ENCODE data around the gene TMEM53.

TMEM53 gene

GRCh38 chr1:44649788-44650158, 24.5 kb downstream of the TMEM53 start:
- Histone ChIP-seq H3K36me3 (ENCODE audit: low read length) (no peaks in the 10 kb centered on the region), H3K9ac (ENCODE audit: low read length) (no peak overlapping the region), H4K20me1 (ENCODE audit: low read depth, low read length) (no peaks in the 10 kb centered on the region), H3K9me3 (ENCODE audit: insufficient read depth, low read length) (no peaks in the 10 kb centered on the region), H3K27me3 (ENCODE audit: low read length) (no peaks in the 10 kb centered on the region), H3K27ac (ENCODE audit: low read depth, low read length) (no peak overlapping the region), H3K4me3 (ENCODE audit: insufficient read depth, low read length, poor library complexity, severe bottlenecking) (no peak overlapping the region), H2AFZ (ENCODE audit: low read depth, low read length, severe bottlenecking) (no peak overlapping the region), H3K9me2 (replicated peaks; ENCODE audit: insufficient read depth, low read length) (no peaks in the 10 kb centered on the region), H3F3A (ENCODE audit: insufficient read depth) (0 out of 2 replicates have a peak, but pooled peaks cover 8% of the 10 kb centered on the region), H3K79me2 (ENCODE audit: insufficient read depth, low read length) (no peaks in the 10 kb centered on the region), H3K4me2 (ENCODE audit: low read depth, low read length, poor library complexity, severe bottlenecking) (no peak overlapping the region)
- TF ChIP-seq CTCF (IDR thresholded peaks at IDR 0.05; ENCODE audit: insufficient read depth, low read length, poor library complexity, severe bottlenecking): no peak
- no peak for TF ChIP-seq EZH2phosphoT487 (conservative IDR thresholded peaks at IDR 0.05; ENCODE audit: low read length)

GRCh38 chr1:44648529-44649250, 25.6 kb downstream of the TMEM53 start:
- no peak overlapping the region for H3K27ac ChIP-seq (ENCODE audit: low read depth, low read length)
- no peaks in the 10 kb centered on the region for H3K36me3 ChIP-seq (ENCODE audit: low read length)
- H3K4me3 ChIP-seq (ENCODE audit: insufficient read depth, low read length, poor library complexity, severe bottlenecking): no peak overlapping the region
- no peak overlapping the region for H2AFZ ChIP-seq (ENCODE audit: low read depth, low read length, severe bottlenecking)
- H3K9me3 ChIP-seq (ENCODE audit: insufficient read depth, low read length): no peaks in the 10 kb centered on the region
- 0 out of 2 replicates have a peak, but pooled peaks cover 8% of the 10 kb centered on the region for H3F3A ChIP-seq (ENCODE audit: insufficient read depth)
- H3K9ac ChIP-seq (ENCODE audit: low read length): no peak overlapping the region
- no peak for TF ChIP-seq CTCF (IDR thresholded peaks at IDR 0.05; ENCODE audit: insufficient read depth, low read length, poor library complexity, severe bottlenecking)
- no peak for TF ChIP-seq EZH2phosphoT487 (conservative IDR thresholded peaks at IDR 0.05; ENCODE audit: low read length)
- no peaks in the 10 kb centered on the region for H3K27me3 ChIP-seq (ENCODE audit: low read length)
- no peak overlapping the region for H3K4me2 ChIP-seq (ENCODE audit: low read depth, low read length, poor library complexity, severe bottlenecking)
- H4K20me1 ChIP-seq (ENCODE audit: low read depth, low read length): no peaks in the 10 kb centered on the region
- H3K79me2 ChIP-seq (ENCODE audit: insufficient read depth, low read length): no peaks in the 10 kb centered on the region
- H3K9me2 ChIP-seq (replicated peaks; ENCODE audit: insufficient read depth, low read length): no peaks in the 10 kb centered on the region

GRCh38 chr1:44647896-44648295, 26.4 kb downstream of the TMEM53 start:
- no peaks in the 10 kb centered on the region for H4K20me1 ChIP-seq (ENCODE audit: low read depth, low read length)
- no peaks in the 10 kb centered on the region for H3K79me2 ChIP-seq (ENCODE audit: insufficient read depth, low read length)
- 0 out of 2 replicates have a peak, but pooled peaks cover 8% of the 10 kb centered on the region for H3F3A ChIP-seq (ENCODE audit: insufficient read depth)
- no peak overlapping the region for H3K9ac ChIP-seq (ENCODE audit: low read length)
- TF ChIP-seq EZH2phosphoT487 (conservative IDR thresholded peaks at IDR 0.05; ENCODE audit: low read length): no peak
- no peak for TF ChIP-seq CTCF (IDR thresholded peaks at IDR 0.05; ENCODE audit: insufficient read depth, low read length, poor library complexity, severe bottlenecking)
- H3K36me3 ChIP-seq (ENCODE audit: low read length): no peaks in the 10 kb centered on the region
- H3K27ac ChIP-seq (ENCODE audit: low read depth, low read length): no peak overlapping the region
- no peak overlapping the region for H2AFZ ChIP-seq (ENCODE audit: low read depth, low read length, severe bottlenecking)
- H3K9me2 ChIP-seq (replicated peaks; ENCODE audit: insufficient read depth, low read length): no peaks in the 10 kb centered on the region
- no peaks in the 10 kb centered on the region for H3K9me3 ChIP-seq (ENCODE audit: insufficient read depth, low read length)
- no peak overlapping the region for H3K4me2 ChIP-seq (ENCODE audit: low read depth, low read length, poor library complexity, severe bottlenecking)
- H3K4me3 ChIP-seq (ENCODE audit: insufficient read depth, low read length, poor library complexity, severe bottlenecking): no peak overlapping the region
- H3K27me3 ChIP-seq (ENCODE audit: low read length): no peaks in the 10 kb centered on the region

Data from SU-DHL-6 (cell line).